SK-N-DZ (cell line): ENCODE results near the gene FLAD1.

Experiments used
- DNase-seq: peaks from one replicate; pipeline ENCODE4 v3.0.0-alpha.2; 2015; ENCODE audit warnings: low spot score

The FLAD1 gene

GRCh38 chr1:154951901-154952657 is 31.1 kb upstream of the FLAD1 start:
- DNase-seq: no peak

GRCh38 chr1:154952664-154953063 is 30.5 kb upstream of the FLAD1 start:
- no peak for DNase-seq

GRCh38 chr1:154953611-154954038 is 29.5 kb upstream of the FLAD1 start:
- DNase-seq: no peak

DNA sequence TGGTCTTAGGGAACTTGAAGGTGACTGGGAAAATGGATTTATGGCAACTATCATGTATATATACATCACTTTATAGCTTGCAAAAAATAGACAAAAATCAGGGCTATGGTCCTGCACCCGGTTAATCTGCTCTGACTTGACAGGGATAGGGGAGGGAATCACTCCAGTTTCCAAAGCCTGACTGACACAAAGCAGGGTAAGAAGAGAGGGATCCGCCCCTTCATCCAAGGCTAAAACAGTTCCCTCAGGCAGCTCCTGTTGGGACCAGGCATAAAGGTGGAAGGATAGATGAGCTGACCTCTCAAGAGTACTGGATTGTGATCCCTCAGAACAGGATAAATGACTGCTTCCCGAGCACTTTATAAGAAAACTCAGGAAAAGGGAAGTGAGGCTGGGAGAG is 28.6 kb upstream of the FLAD1 start:
- no peak for DNase-seq

GRCh38 chr1:154955039-154955717 is 28.0 kb upstream of the FLAD1 start:
- peak; percentile 77 for DNase-seq

DNA sequence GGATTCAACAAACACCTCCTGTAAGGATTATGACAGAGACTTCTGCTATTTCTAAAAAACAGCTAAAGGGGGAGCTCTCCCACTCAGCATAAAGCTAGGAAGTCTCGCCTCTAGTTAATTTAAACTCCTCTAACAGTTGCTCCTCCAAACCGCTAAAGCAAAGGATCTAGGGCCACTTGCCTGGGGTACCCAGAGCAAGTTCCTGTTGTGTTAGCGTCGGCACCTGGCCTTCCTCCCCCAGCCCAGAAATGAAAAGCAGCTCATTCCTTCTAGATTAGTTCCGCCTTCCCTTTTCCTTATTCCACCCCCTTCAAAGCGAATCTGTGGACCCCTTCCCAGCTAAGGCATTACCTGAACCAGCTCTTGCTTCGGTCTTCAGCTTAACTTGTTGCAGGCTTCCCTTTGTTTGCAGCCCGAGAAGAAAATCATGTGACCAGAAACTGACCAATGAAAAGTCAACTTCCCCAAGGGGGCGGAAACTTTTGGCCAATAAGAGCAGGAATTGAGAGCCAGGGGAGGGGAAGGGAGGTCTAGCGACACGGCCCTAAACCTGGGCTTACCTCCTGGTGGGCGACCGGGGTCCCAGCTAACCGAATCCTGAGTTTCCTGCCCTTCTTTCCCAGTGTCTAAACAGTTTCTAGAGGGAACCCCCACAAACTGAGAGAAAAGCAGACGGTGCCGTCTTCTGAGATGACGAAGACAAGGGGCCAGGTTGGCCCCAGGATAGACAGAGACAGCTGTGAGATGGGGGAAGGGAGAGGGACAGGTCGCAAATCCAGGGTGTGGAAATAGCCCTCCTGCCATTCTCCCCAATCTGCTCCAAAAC is 27.2 kb upstream of the FLAD1 start, which contains the start of gene PBXIP1:
Gene PBXIP1 (minus strand): TSS at position 382 of the 826 bp plus-strand sequence. CDS start 2,378 bp downstream, outside the sequence.
- peak; percentile 97 for DNase-seq

DNA sequence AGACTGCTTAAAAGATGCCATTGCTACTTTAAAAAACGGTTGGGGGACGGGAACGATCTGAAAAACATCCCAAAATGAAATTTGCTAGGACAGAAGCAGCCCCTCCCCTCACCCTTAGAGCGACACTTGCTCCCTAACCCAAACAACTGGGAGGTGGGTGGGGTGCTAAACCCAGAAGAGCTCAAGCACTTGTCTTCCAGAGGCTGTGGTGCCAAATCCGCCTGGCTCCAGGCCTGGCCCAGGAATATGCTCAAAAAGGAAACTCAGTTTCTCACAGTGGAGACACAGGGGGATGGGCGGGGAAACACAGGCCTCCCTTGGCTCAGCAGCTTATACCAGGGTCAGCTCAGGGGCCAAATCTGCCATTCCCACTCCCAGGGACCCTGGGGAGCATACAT is 26.6 kb upstream of the FLAD1 start:
- DNase-seq: no peak

DNA sequence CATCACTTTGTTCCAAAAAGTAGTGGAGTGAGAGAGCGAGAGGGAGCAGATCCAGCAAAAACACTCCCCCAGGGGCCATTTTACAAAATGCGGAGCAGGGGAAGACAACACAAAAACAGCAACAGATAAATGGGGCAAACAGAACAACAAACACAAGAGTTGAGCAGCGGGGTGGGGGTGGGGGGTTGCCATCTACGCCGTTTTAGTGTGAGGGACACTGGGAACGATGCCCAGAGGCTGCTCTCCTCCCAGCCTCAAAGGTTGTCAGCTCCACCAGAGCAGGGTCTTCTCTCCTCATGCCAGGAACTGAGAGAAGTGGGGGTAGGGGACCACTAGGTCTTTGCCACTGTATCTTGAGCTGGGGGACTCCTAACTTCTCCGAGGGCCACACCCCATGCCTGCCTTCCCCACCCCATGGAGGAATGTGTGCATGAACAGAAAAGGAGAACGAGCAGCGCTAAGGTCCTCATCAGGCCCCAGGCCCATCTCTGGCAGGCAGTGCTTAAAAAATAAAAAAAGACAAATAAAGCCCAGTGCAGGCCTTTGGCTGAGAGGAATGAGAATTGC is 26.0 kb upstream of the FLAD1 start:
- no peak for DNase-seq

GRCh38 chr1:154958036-154958435 is 25.1 kb upstream of the FLAD1 start:
- no peak for DNase-seq

DNA sequence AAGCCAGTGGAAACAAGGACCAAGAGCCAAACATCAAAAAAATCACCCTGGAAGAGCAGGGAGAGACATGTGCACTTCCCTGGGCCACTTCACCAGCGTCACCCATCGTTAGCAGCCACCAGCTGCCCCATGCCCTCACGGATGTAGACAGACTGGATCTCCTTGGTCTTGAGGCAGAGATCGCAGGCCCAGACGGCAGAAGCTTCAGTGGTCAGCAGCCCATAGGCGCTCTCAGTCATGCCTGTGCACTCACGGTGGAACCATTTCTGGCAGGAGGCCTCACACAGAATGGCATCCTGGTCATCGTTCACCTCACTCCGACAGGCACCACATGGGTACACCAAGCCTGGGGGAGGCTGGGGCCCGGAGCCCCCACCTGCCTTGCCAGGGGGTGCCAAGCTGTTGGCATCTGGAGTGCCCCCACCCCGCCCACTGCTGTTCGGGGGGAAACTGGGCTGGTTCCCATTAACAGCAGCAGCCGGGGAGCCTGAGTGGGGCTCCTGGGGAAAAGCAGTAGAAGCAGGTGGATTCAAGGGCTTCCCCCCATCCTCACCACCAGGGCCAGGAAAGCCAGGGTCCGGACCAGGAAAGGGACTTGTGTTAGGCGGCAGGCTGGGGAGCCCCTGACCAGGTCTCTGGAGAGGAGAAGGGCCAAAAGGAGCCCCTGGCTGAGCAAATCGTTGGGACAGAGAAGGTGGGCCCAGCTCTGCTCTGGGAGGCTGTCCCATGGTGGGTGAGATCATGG is 24.3 kb upstream of the FLAD1 start:
- no peak for DNase-seq

DNA sequence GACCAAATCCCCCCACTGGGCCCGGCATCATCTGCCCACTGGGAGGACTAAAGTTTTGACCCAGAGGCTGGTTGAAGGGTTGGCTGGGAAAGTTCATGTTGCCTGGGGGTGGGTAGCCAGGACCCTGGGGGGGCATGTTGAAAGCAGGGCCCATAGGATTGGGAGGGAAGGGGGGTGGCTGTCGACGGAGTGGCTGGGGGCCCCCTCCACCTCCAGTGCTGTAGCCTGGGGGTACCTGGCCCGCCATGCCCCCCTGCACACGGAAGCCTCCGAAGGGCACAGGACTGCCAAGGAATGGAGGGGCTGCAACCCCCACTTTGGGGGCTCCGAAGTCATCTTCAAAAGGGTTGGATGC is 23.7 kb upstream of the FLAD1 start:
- DNase-seq: no peak

DNA sequence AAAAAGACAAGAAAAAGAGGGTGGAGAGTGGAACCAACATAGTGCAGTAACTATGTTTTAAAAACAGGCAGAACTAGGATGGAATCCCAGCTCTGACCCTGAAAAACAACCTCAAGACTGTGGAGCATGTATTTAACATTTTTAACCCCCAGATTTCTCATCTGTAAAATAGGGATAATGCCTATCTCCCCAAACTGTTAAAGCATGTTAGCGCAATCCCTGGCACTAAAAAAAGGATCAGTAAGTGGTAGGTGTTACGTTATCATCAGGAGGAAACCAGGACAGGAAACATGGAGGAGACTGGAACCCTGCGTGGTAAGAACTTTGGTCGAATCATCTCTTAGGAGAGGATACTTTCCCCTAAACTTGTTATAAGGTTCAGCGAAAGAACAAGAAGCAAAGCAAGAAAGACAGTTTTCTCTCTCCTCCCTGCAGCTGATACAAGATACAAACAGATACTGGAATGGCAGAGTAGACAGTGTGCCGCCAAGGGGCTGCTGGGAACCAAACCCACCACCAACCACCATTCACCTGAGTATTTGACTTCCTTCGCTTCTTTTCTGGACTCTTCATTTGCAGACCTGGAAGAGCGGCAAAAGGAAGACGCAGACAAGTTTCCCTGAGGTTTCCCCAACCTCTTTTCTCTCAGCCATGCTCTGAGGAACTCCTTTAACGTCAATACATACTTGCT is 22.6 kb upstream of the FLAD1 start:
- DNase-seq: no peak

- DNase-seq: peak; percentile 86
These were observed 21.7 kb upstream of the FLAD1 start, which contains the start of gene PYGO2 for GRCh38 chr1:154961207-154962155. Gene PYGO2 (minus strand): TSS chr1:154961782. CDS start chr1:154961576, 206 bp downstream.

DNA sequence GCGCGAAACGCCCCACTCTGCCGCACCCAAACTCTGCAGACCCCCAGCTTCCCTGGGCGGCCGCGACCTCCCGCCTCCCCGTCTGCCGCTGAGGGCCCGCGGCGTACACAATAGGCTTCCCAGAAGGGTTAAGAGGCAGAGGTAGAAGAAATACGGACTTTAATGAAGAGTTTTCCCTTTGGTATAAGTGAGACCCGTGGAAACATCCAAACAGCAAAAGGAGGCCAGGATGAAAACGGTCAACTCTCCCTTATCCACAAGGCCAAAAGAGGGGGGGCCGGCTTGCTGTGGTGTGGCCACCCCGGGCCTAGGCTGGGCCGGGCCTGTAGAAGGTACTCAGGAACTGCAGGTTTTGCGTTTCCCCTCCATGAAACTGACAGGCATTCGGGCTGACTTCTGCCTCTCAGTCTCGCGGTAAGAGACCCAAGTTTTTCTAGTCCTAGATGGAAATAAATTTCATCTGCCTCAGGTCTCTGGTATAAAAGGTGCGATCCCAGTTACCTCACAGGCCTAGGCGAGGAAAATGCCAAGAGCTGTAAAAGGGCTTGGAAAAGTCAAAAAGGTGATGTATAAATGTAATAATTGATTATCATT is 20.9 kb upstream of the FLAD1 start:
- DNase-seq: no peak

DNA sequence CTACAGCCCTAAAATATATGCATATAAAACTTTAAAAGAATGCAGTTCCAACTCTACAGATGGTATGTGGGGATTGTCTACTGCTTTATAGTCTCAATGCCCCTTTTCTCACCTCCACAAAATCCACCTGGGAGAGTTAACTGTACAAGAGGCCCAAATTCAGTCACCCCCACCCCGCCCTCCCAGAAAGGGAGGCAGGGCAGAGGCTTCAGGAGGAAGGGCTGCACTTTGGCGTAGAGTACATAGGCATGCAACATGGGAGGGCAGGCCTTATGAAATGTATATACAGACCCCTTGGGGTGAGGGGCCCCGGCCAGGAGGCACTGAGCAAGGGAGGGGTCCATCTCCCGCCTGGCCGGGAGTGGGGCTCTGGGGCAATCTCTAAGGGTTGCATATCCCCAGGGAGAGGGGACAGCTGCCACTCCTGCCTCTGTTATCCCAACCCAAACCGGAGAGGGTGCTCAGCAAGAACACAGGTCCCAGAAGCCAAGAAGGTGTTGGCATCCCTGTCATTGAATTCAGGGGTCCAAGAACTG is 20.3 kb upstream of the FLAD1 start:
- DNase-seq: no peak

DNA sequence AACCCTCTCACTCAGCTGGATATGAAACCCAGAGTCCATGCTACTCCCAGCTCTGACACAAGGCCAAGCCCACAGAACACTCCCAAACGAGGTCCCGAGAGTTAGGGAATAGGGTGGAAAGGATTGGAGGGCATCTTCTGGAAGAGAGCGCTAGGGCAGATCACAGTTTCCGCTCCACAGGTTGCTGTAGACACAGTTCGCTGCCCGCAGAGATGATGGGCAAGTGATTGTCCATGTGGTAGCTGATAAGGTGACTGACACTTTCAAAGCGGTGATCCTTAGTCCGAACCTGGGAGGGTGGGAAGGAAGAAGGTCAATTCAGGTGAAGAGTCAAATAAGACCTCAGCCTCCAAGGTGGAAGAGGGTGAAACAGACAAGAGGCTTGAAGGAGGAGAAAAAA is 19.5 kb upstream of the FLAD1 start:
- no peak for DNase-seq

- DNase-seq: no peak
These were observed 18.8 kb upstream of the FLAD1 start for GRCh38 chr1:154964359-154964758.

- no peak for DNase-seq
These were observed 17.0 kb upstream of the FLAD1 start for GRCh38 chr1:154966111-154966510.
